Measurements from ENCODE around the gene LTC4S. TPM values are rescaled to one million over a fixed set of nuclear protein-coding genes. Genes with fewer than 3 reads are reported as not detected.

LTC4S gene
- polyA plus RNA-seq, 2 of the 4 experiments (the other 2 are of a cell fraction), result not detected

DNA sequence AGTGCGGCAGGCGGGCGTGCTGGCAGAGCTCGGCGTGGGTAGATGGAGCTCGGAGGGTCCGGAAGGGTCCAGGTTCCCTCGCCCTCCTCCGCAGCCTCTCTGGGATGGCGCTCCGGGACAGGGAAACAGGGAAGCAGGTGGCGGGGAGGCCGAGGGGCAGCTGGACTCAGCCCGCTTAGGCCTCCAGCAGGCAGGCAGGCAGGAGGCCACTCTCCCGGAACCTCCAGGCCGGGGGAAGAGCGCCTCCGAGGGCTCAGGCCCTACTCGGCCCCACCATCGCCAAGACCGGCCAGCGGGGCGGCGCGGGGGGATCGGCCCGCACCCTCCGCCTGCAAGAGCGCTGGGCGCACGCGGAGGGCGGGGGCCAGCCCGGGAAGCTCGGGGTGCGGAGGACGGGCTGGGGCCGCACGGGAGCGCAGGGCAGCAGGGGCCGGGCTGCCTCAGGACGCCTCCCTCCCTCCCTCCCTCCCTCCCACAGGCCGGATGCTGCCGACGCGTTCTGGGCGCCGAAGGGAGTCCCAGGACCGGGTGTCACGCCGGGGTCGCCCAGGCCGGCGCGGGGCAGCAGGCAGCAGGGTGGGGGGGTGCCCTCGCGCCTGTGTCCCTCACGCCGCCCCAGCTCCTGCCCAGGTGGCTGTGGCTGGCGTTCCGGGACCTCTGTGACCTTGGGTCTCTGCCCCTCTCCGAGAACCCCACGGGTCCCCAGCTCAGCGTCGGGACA lies 11.9 kb downstream of the LTC4S start:
- FAIRE-seq (no peak), ATAC-seq (peak; percentile 2 to 5; a peak in 5 of 6 replicates), DNase-seq (ENCODE audit: low read depth in 1 of 2, low spot score in 1 of 2) (peak in 1 of 2 experiments; percentile 29)
- WGBS (ENCODE audit: missing lambda C conversion rate), result 12% methylated on average over 10 of the region's 65 CpGs
- H3K4me2 ChIP-seq, result peak overlapping the region; percentile 95
- POLR2A ChIA-PET, result interaction anchor here (0.8 to 1.1 kb wide), 2 partner anchors 14 to 15 kb away, joined by 3 to 5 read pairs; partner anchors contain the start of gene SQSTM1
- H3K4me3 ChIP-seq, result peak overlapping the region; percentile 94
- peak overlapping the region; percentile 91 to 99 for H3K27ac ChIP-seq
- peaks cover 44% of the 10 kb centered on the region for H3K4me1 ChIP-seq
- CTCF ChIA-PET, result interaction anchor here (0.9 to 1.6 kb wide), 4 partner anchors 14 to 43 kb away, joined by 3 to 5 read pairs (median 3); no protein-coding TSS in a partner anchor
- no peak for TF ChIP-seq ZSCAN20 (CRISPR knock-in tag; IDR thresholded peaks at IDR 0.05)
- TF ChIP-seq POLR2A (IDR thresholded peaks at IDR 0.05; ENCODE audit: low read length), result peak; percentile 10; the same call in 1 of the 2 replicates
- TF ChIP-seq NPAS2 (CRISPR knock-in tag; IDR thresholded peaks at IDR 0.05; ENCODE audit: borderline replicate concordance), result no peak
- TF ChIP-seq CHD2 (IDR thresholded peaks at IDR 0.05; ENCODE audit: low read length, partially characterized antibody), result no peak
- TF ChIP-seq, protein P1, sequence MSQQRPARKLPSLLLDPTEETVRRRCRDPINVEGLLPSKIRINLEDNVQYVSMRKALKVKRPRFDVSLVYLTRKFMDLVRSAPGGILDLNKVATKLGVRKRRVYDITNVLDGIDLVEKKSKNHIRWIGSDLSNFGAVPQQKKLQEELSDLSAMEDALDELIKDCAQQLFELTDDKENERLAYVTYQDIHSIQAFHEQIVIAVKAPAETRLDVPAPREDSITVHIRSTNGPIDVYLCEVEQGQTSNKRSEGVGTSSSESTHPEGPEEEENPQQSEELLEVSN (IDR thresholded peaks at IDR 0.05; ENCODE audit: borderline replicate concordance, low read depth), result 0 out of 2 replicates have a peak, but pooled peaks have one; percentile 24
- TF ChIP-seq RFX5 (IDR thresholded peaks at IDR 0.05), result no peak
- TF ChIP-seq NFE2L2 (conservative IDR thresholded peaks at IDR 0.05; ENCODE audit: low read length), result no peak
- TF ChIP-seq CBX2 (IDR thresholded peaks at IDR 0.05; ENCODE audit: borderline replicate concordance, low read depth), result no peak
- no peak for TF ChIP-seq CHD4 (IDR thresholded peaks at IDR 0.05; ENCODE audit: borderline replicate concordance)
- TF ChIP-seq FOXS1 (CRISPR knock-in tag; IDR thresholded peaks at IDR 0.05), result no peak
- no peak for TF ChIP-seq ZC3H11A (IDR thresholded peaks at IDR 0.05)
- TF ChIP-seq RAD21 (conservative IDR thresholded peaks at IDR 0.05 in 1 of 2, IDR thresholded peaks at IDR 0.05 in 1 of 2), result no peak
- TF ChIP-seq HEYL (CRISPR knock-in tag; IDR thresholded peaks at IDR 0.05), result no peak
- TF ChIP-seq, protein P2, sequence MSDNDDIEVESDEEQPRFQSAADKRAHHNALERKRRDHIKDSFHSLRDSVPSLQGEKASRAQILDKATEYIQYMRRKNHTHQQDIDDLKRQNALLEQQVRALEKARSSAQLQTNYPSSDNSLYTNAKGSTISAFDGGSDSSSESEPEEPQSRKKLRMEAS (IDR thresholded peaks at IDR 0.05), result peak; percentile 29; the same call in 1 of the 2 replicates
- no peak for TF ChIP-seq NR3C1 (IDR thresholded peaks at IDR 0.05)
- TF ChIP-seq FOSL2 (IDR thresholded peaks at IDR 0.05), result no peak
- TF ChIP-seq FOSL2 (CRISPR knock-in tag; IDR thresholded peaks at IDR 0.05), result no peak
- no peak for TF ChIP-seq ZFP36 (IDR thresholded peaks at IDR 0.05; ENCODE audit: borderline replicate concordance, partially characterized antibody)
- no peak for TF ChIP-seq HDAC2 (IDR thresholded peaks at IDR 0.05)
- TF ChIP-seq EHF (CRISPR knock-in tag; IDR thresholded peaks at IDR 0.05), result no peak
- no peak for TF ChIP-seq TFCP2L1 (CRISPR knock-in tag; IDR thresholded peaks at IDR 0.05)
- TF ChIP-seq JUNB (IDR thresholded peaks at IDR 0.05), result no peak
- TF ChIP-seq FOSB (CRISPR knock-in tag; IDR thresholded peaks at IDR 0.05), result no peak
- TF ChIP-seq, protein P3, sequence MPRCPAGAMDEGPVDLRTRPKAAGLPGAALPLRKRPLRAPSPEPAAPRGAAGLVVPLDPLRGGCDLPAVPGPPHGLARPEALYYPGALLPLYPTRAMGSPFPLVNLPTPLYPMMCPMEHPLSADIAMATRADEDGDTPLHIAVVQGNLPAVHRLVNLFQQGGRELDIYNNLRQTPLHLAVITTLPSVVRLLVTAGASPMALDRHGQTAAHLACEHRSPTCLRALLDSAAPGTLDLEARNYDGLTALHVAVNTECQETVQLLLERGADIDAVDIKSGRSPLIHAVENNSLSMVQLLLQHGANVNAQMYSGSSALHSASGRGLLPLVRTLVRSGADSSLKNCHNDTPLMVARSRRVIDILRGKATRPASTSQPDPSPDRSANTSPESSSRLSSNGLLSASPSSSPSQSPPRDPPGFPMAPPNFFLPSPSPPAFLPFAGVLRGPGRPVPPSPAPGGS (IDR thresholded peaks at IDR 0.05), result no peak
- no peak for TF ChIP-seq EHMT2 (IDR thresholded peaks at IDR 0.05; ENCODE audit: low read depth)
- no peak for TF ChIP-seq CEBPB (IDR thresholded peaks at IDR 0.05)
- no peaks in the 10 kb centered on the region for H3K9me3 ChIP-seq
